Measurements from ENCODE around the gene ANXA4.

The ANXA4 gene

GRCh38 chr2:69844560-69844959 lies 102.6 kb downstream of the ANXA4 start:
- no peak for DNase-seq (ENCODE audit: low read depth, low spot score)

GRCh38 chr2:69846182-69847067 lies 104.5 kb downstream of the ANXA4 start:
- no peak for DNase-seq (ENCODE audit: low read depth, low spot score)

DNA sequence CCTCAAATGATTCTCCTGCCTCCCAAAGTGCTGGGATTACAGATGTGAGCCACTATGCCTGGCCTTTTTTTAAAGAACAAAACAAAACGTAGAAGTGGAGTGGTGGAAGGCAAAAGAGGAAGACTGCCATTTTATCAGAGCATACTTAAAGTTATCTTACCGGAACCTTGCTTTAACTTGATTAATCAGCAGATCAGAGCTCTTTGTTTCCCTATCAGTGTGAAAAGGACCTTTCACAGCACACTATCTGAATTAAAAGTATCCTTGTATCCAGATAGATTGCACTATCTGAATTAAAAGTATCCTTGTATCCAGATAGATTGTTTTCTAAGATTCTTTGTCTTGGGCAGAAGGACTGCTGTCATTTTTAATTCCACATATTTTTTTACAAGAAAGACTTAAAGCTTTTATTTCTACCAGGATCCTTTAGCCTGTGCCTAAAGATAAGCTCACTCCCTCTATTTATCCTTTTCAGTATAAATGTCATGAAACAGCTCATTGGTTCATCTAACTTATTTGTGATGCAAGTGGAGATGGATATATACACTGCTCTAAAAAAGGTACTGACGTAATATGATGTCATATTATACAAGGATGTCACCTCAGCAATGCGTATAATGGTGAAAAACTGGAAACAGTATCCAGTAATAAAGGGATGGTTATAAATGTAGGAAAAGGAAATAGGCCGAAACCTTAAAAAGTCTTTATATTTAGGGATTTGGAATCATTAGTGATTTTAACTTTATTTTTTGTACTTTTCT lies 105.3 kb downstream of the ANXA4 start:
- no peak for DNase-seq (ENCODE audit: low read depth, low spot score)

DNA sequence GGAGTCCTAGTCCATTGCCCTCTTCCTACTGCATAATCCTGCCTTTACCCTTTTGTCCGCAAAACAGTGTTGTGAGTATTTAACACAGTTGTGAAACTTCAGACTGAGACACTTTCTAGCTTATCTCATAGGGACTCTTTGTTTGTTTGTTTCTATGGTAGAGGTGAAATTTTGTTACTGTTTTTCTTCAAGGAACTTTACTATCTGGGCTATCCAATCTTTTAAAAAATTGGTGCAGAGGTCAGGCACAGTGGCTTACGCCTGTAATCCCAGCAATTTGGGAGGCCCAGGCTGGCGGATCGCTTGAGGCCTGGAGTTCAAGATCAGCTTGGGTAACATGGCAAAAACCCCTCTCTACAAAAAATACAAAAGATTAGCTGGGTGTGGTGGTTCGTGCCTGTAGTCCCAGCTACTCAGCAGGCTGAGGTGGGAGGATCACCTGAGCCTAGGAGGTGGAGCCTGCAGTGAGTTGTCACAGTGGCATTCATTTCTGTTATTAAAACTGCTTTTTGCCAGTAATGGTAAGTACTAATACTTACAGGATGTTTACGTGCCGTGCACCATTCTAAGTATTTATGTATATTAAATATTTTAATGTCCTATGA lies 106.4 kb downstream of the ANXA4 start:
- DNase-seq (ENCODE audit: low read depth, low spot score), result no peak

- no peak for DNase-seq (ENCODE audit: low read depth, low spot score)
Measured at GRCh38 chr2:69858261-69858660, 116.3 kb downstream of the ANXA4 start.

GRCh38 chr2:69863298-69863697 lies 121.4 kb downstream of the ANXA4 start:
- no peak for DNase-seq (ENCODE audit: low read depth, low spot score)
